Activated CD8-positive, alpha-beta memory T cell treated with anti-CD3 and anti-CD28 coated beads, Interleukin-2, amount 50 U/mL, for 48 hours (primary cell): Measurements from ENCODE around the gene STAT1.
"Not testable (repeated sequence)": the region's sequence is repeated elsewhere in the genome, so short reads cannot be mapped to it uniquely, and the experiment has no call there.

ENCODE experiments used
- DNase-seq: peaks from one replicate; pipeline ENCODE4 v3.0.0-alpha.2; 2020

The STAT1 gene

GRCh38 chr2:191003405-191004309 is 10.3 kb downstream of the STAT1 start:
- no peak for DNase-seq

GRCh38 chr2:191001624-191002023 is 12.3 kb downstream of the STAT1 start:
- no peak for DNase-seq

DNA sequence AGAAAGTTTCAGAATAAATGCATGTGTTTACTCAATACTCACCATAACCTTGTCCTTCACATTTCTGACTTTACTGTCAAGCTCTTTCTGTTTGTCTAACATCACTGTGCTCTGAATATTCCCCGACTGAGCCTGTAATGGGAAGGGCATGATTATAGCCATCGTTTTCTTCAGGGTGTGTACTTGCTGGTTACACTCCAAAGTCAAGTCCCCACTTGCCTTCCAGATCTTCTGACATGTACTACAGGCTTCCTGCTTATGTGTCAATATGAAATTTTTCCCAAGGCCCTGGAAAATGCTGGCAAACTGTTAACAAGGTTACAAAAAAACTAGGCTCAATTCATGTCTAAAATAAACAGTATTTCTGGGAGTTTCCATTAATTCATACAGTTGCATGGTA is 12.9 kb downstream of the STAT1 start:
- DNase-seq, result no peak

DNA sequence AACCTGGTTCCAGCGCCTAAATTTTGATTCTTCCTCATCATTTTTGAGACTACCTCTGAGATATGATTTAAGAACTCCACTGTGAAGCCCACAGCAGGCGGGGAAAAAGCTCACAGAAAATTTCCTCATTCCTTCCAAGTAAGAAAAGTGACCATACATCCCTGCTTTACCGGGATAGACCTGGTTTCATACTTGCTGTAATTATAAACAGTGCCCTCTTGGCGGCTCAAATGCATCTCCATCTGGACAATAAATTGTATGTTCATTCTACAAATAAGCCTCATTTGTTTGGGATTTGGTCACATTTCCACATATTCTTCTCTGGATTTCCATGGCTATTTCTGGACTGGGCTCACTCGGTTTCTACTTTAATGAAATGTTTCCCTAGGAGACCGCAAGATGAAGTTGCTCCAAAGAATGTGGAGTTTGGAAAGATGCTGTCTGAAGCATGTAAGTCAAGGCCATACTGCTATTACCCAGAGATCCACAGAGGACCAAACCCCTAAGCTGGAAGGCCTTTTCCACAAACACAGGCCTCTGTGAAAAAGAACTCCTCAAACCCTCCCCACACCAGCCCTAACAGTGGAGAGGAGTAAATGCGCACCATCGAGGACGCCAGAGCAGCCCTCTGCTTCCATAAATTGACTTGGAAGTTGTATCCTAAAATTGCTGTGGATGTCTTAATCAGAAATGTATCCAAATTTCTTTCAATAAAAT is 13.9 kb downstream of the STAT1 start:
- no peak for DNase-seq

DNA sequence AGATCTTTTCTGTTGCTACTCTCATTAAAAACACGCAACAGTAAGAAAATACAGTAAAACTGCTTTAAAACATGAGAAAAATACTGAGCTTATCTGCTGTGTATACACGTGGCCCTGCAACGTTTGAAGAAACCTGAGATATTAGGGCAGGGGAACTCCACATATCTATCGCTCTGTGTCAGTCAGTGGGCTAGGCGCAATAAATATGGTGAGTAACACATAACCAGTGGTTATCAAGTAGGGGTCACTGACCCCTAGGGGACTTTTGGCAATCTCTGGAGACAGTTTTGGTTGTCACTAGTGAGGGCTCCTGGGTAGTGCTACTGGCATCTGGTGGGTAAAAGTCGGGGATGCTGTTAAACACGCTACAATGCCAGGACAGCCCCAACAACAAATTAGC is 14.9 kb downstream of the STAT1 start:
- no peak for DNase-seq

- no peak for DNase-seq
Measured at GRCh38 chr2:190997526-190998113, 16.4 kb downstream of the STAT1 start.

GRCh38 chr2:190996947-190997346 is 17.0 kb downstream of the STAT1 start:
- no peak for DNase-seq

DNA sequence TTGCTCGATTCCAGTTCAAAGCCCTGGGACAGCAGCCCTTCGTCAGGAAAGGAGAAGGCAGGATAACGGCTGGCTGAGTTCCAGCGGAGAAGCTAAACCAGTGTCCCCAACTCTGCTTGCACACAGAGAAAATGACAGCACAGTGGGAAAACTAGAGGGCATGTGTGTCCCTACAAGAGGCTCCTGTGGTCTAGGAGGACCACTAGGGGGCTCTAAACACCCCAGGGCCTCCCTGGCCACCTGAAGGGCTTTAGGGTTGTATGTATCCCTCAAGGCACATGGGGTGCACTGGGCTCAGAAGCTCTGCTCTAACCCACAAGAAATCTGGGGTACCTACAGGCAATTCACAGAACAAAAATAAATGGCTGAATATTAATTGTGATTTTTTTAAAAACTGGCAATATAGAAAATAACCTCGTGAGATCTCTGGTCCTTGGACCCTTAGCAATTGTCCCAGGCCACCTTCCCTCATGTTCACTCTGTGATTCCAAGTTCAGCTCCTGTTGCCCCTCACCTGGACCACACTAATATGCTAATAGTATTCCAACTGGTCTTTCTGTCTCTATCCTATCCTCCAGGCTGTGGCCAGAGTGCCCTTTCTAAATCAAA is 17.5 kb downstream of the STAT1 start:
- no peak for DNase-seq

- DNase-seq, result not testable (repeated sequence)
Measured at GRCh38 chr2:190995315-190995714, 18.7 kb downstream of the STAT1 start.

GRCh38 chr2:190994148-190994547 is 19.8 kb downstream of the STAT1 start:
- no peak for DNase-seq

DNA sequence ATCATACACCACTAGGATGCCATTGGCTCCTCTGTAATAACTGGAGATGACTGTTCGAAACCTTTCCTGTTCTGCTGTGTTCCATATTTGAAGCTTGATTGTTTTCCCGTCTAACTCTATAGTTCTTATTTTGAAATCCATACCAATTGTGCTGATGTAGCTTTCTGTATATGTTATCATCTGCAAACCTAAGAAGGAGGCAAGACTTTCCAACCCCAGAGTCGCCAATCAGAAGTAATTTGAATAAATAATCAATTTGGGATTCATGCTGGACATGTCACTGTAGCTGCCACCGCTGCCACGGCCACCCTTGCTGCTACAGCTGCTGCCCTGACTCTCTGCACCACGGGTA is 20.7 kb downstream of the STAT1 start:
- DNase-seq, result no peak

DNA sequence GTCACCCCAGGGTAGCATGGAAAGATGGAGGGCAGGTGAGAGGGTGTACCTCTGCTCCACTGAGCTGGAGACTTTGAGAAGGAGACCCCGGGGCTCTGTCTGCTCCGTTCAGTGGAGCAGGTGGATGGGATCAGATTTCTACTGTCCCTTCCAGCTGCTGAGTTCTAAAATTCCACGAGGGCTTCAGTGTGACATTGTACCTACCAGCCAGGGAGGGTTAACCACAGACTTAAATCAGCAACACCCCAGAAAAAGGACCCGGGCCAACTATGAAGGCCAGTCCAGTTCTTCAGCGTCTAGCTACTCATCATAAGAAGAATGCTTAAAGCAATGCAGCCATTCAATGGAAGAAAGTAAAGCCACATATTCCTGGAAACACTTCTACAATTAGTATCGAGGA is 23.8 kb downstream of the STAT1 start:
- no peak for DNase-seq

GRCh38 chr2:190988910-190989309 is 25.1 kb downstream of the STAT1 start:
- no peak for DNase-seq

DNA sequence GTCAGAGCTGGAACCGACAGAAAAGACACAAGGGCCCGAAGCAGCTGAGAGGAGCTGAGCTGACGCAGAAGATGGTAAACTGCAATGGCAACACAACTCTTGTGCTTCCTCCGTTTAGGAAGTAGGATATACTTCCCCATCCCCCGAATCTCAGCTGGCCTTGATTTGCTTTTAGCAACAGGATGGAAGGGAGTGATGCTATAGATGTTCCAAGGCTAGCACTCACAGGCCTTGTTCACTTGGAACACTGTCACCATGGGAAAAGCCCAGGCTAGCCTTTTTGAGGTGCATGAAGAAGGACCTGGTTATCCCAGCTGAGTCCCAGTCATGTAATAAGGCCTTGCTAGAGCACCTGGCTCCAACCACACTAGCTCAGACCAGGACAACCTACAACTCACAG is 26.0 kb downstream of the STAT1 start:
- no peak for DNase-seq

GRCh38 chr2:190987116-190987515 is 26.9 kb downstream of the STAT1 start:
- no peak for DNase-seq

DNA sequence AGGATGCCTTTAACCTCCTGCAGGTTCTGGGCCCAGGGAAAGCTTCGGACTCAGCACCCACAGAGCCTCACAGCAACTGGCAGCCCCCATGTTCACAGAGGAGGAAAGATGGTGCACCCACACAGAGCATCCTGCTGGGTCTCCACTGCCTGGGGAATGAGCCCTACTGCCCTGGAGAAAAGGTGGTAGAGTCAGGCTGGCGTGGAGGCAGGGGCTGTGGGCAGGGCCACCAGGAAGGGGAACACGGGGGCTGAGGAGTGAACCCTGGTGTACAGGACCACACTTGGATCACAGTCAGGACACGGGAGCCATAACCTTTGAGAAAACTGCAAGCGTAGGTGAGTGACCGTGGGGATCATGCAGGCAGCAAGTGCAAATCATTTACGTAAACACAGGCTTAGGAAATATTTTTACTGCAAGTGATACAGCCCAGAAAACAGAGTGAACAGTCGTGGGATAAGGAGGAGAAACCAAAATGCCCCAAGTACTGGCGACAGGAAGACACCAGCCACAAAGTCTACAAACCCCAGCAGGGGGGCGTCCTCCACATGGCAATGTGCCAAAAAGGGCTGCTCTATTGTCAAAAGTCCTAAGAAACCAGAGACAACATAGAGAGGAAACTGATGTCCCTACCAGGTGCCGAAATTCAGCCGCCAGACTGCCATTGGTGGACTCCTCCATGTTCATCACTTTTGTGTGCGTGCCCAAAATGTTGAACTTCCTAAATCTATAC is 27.6 kb downstream of the STAT1 start:
- no peak for DNase-seq

GRCh38 chr2:190984595-190984994 is 29.4 kb downstream of the STAT1 start:
- DNase-seq, result no peak

DNA sequence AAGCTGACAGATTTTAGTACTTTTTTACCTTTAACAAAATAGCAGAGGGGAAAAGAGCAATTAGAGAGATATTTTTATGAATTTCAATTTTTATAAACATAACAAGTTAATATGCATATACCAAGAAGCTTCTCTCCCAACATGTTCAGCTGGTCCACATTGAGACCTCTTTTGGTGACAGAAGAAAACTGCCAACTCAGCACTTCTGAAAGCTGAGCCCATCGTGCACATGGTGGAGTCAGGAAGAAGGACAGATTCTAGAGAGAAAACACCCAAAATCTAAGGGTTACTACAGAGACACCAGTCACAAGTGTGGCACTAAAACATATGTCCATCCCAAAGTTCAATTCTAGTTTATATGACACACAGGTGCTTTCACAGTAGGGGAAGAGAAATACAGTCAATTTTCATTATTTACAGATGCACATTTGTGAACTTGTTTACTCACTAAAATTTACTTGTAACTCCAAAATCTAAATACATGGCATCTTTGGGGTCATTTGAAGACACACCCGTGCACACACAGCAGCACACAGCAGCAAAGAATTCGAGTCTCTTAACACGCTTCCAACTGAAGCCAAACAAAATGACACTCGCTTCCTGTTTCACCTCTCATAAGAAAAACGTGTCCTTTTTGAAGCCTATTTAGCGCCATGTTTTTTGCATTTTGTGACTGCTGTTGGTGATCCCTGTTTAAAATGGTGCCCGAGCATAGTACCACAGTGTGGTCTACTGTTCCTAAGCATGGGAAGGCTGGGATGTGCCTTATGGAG is 31.5 kb downstream of the STAT1 start:
- DNase-seq, result no peak

DNA sequence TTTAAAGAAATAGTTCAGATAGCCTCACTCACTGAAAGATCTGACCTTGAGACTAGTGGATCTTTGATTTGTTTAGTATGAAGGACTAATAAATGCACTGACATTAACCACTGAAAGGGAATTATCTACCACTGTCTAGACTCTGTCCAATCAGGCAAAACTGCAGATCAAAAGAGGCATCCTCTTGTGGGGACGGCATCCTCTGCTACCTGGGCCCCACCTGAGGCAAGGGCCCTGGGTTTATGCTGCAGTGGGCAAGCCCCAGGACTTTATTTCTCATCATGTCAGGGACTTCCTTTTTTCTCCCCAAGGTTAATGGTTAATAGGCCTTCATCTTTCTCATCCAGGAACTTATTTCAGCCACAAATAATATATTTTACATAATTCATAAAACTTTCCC is 32.2 kb downstream of the STAT1 start:
- DNase-seq, result no peak

- DNase-seq, result no peak
Measured at GRCh38 chr2:190981333-190981732, 32.6 kb downstream of the STAT1 start.

GRCh38 chr2:190980630-190981209 is 33.3 kb downstream of the STAT1 start:
- DNase-seq, result no peak
